ENCODE measurements around the gene CD52. TPM values are rescaled to one million over a fixed set of nuclear protein-coding genes. Genes with fewer than 3 reads are reported as not detected.
A peak's percentile ranks its signal among the peaks of the same experiment; 100 is the strongest.

The CD52 gene
- polyA plus RNA-seq, 1 donor (not counting 4 experiments of a cell fraction or from before 2014, with no cell fraction given): 0.22 TPM

DNA sequence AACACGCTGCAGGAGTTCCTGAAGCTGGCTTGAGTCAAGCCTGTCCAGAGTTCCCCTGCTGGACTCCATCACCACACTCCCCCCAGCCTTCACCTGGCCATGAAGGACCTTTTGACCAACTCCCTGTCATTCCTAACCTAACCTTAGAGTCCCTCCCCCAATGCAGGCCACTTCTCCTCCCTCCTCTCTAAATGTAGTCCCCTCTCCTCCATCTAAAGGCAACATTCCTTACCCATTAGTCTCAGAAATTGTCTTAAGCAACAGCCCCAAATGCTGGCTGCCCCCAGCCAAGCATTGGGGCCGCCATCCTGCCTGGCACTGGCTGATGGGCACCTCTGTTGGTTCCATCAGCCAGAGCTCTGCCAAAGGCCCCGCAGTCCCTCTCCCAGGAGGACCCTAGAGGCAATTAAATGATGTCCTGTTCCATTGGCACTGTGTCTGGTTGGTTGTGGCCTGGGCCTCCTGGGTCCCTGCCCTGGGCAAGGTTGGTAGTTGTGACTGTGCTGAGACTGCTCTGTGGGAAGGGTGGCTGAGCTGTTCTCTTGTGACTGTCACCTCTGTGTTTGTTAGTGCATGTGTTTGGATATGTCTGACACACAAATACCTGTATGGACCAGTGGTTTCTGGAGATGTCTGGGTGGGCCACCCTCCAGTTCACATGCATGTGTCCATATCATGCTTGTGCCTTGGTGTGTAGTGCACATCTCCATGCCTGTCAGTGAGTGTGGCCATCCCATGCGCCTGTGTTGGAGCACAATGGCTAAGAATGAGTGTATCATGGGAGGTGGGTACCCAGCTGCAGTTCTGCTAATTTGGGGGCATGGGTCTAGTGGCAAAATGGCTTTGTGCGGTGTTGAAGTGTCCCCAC lies 36.4 kb upstream of the CD52 start:
- H3K9ac ChIP-seq (ENCODE audit: control insufficient read depth, extremely low read depth, insufficient read depth, low read length): no peak overlapping the region
- H3K36me3 ChIP-seq (ENCODE audit: control insufficient read depth in 2 of 2, extremely low read depth in 1 of 2, insufficient read depth in 2 of 2, low read length in 2 of 2): peaks cover 18 to 34% of the 10 kb centered on the region in 2 experiments
- DNase-seq (ENCODE audit: low read depth, low spot score) (no peak), FAIRE-seq (no peak)
- H3K79me2 ChIP-seq (ENCODE audit: control insufficient read depth, insufficient read depth, low read length): peaks cover 21% of the 10 kb centered on the region
- no peaks in the 10 kb centered on the region for H3K9me3 ChIP-seq (ENCODE audit: control insufficient read depth, low read depth, low read length)
- no peaks in the 10 kb centered on the region for H3K27me3 ChIP-seq (ENCODE audit: control insufficient read depth, extremely low read depth, insufficient read depth, low read length)
- TF ChIP-seq CTCF (optimal IDR thresholded peaks at IDR 0.05 in 1 of 3, IDR thresholded peaks at IDR 0.05 in 1 of 3, conservative IDR thresholded peaks at IDR 0.05 in 1 of 3; ENCODE audit: extremely low read depth in 1 of 3, insufficient read depth in 2 of 3, low read length in 3 of 3): no peak
- TF ChIP-seq EZH2 (IDR thresholded peaks at IDR 0.05; ENCODE audit: low read length): no peak
- no peak overlapping the region for H3K27ac ChIP-seq (ENCODE audit: control insufficient read depth, insufficient read depth, low read length)
- dilution Hi-C loops (cut with MboI; ENCODE audit: extremely low pct_ligation_motif_present, low sequenced_read_pairs): no loop called here
- peak overlapping the region; percentile 3 to 86 (median 78) for H3K4me3 ChIP-seq (ENCODE audit: control insufficient read depth in 2 of 3, extremely low read depth in 1 of 3, insufficient read depth in 2 of 3, low read depth in 1 of 3, low read length in 3 of 3)
- peaks cover 3% of the 10 kb centered on the region for H3K9me1 ChIP-seq (ENCODE audit: control insufficient read depth, extremely low read depth, insufficient read depth, low read length)
- no peak overlapping the region for H2AFZ ChIP-seq (ENCODE audit: control insufficient read depth, low read length)
- H4K20me1 ChIP-seq (ENCODE audit: control insufficient read depth, extremely low read depth, insufficient read depth, low read length): peaks cover 14% of the 10 kb centered on the region
- peaks cover 70% of the 10 kb centered on the region for H3K4me1 ChIP-seq (ENCODE audit: control insufficient read depth, extremely low read depth, insufficient read depth, low read length)
- peak overlapping the region; percentile 94 for H3K4me2 ChIP-seq (ENCODE audit: control insufficient read depth, extremely low read depth, insufficient read depth, low read depth, low read length)

GRCh38 chr1:26281971-26282370 lies 35.8 kb upstream of the CD52 start:
- Histone ChIP-seq H3K36me3 (ENCODE audit: control insufficient read depth in 2 of 2, extremely low read depth in 1 of 2, insufficient read depth in 2 of 2, low read length in 2 of 2) (peaks cover 18 to 33% of the 10 kb centered on the region in 2 experiments), H3K79me2 (ENCODE audit: control insufficient read depth, insufficient read depth, low read length) (peaks cover 21% of the 10 kb centered on the region), H4K20me1 (ENCODE audit: control insufficient read depth, extremely low read depth, insufficient read depth, low read length) (peaks cover 14% of the 10 kb centered on the region), H3K9ac (ENCODE audit: control insufficient read depth, extremely low read depth, insufficient read depth, low read length) (no peak overlapping the region), H3K9me3 (ENCODE audit: control insufficient read depth, low read depth, low read length) (no peaks in the 10 kb centered on the region), H3K9me1 (ENCODE audit: control insufficient read depth, extremely low read depth, insufficient read depth, low read length) (peaks cover 3% of the 10 kb centered on the region), H3K27me3 (ENCODE audit: control insufficient read depth, extremely low read depth, insufficient read depth, low read length) (no peaks in the 10 kb centered on the region), H3K4me2 (ENCODE audit: control insufficient read depth, extremely low read depth, insufficient read depth, low read depth, low read length) (peak overlapping the region; percentile 94), H3K4me1 (ENCODE audit: control insufficient read depth, extremely low read depth, insufficient read depth, low read length) (peaks cover 63% of the 10 kb centered on the region), H2AFZ (ENCODE audit: control insufficient read depth, low read length) (no peak overlapping the region), H3K27ac (ENCODE audit: control insufficient read depth, insufficient read depth, low read length) (no peak overlapping the region), H3K4me3 (ENCODE audit: control insufficient read depth in 2 of 3, extremely low read depth in 1 of 3, insufficient read depth in 2 of 3, low read depth in 1 of 3, low read length in 3 of 3) (no peak overlapping the region)
- no peak for TF ChIP-seq CTCF (optimal IDR thresholded peaks at IDR 0.05 in 1 of 3, IDR thresholded peaks at IDR 0.05 in 1 of 3, conservative IDR thresholded peaks at IDR 0.05 in 1 of 3; ENCODE audit: extremely low read depth in 1 of 3, insufficient read depth in 2 of 3, low read length in 3 of 3)
- TF ChIP-seq EZH2 (IDR thresholded peaks at IDR 0.05; ENCODE audit: low read length): no peak
- DNase-seq (ENCODE audit: low read depth, low spot score) (no peak), FAIRE-seq (no peak)
- dilution Hi-C loops (cut with MboI; ENCODE audit: extremely low pct_ligation_motif_present, low sequenced_read_pairs): no loop called here
